ENCODE results near the gene RSPH6A.

GRCh38 chr19:45757695-45758094 lies 57.4 kb downstream of the RSPH6A start:
- TF ChIP-seq TAF1 (IDR thresholded peaks at IDR 0.05; ENCODE audit: borderline replicate concordance, low read depth, low read length) (no peak), POLR2AphosphoS5 (IDR thresholded peaks at IDR 0.05; ENCODE audit: low read depth, low read length) (no peak)

Data from GM12892 (cell line).